ENCODE data around the gene TRAF3IP1. TPM values are rescaled to one million over a fixed set of nuclear protein-coding genes. Genes with fewer than 3 reads are reported as not detected.

Gene TRAF3IP1
- total and polyA plus RNA-seq, 2 of the 13 experiments (the other 11 are each of a cell fraction or from before 2014, with no cell fraction given), result 4.1 to 12.9 TPM

DNA sequence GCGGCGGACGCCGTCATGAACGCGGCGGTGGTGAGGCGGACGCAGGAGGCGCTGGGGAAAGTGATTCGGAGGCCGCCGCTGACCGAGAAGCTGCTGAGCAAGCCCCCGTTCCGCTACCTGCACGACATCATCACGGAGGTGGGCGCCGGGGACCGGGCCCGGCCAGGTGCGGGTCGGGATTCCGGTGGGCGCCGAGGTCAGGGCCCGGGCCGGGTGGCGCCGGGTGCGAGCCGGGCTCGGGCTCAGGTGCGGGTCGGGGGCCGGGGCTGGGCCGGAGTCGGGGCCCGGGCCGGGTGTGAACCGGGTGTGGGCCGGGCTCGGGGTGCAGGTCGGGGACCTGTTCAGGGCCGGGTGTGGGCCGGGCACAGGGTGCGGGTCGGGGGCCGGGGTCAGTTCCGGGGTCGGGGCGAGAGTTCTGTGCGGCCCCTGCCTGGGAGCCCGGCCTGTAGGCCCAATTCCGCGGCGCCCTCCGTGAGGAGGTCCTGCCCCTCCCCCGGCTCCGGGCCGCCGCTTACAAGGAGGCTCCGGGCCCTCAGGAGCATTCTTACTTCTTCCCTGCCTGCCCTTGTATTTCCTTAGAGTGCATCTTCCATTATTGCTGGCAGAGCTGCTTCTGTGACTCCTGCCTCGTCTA lies 447 bp downstream of the TRAF3IP1 start (continued):
- TF ChIP-seq RAD21 (CRISPR knock-in tag; IDR thresholded peaks at IDR 0.05) (0 out of 2 replicates have a peak, but pooled peaks have one; percentile 6), CHCHD3 (CRISPR knock-in tag; IDR thresholded peaks at IDR 0.05) (peak; percentile 50; the same call in 1 of the 2 replicates), ZMAT3 (CRISPR knock-in tag; conservative IDR thresholded peaks at IDR 0.05) (no peak), ZNF432 (CRISPR knock-in tag; IDR thresholded peaks at IDR 0.05; ENCODE audit: borderline replicate concordance) (no peak), ZNF446 (CRISPR knock-in tag; IDR thresholded peaks at IDR 0.05) (peak; percentile 78), IKZF4 (CRISPR knock-in tag; IDR thresholded peaks at IDR 0.05; ENCODE audit: borderline replicate concordance, low read depth, not compliant biosample characterization) (peak; percentile 55), REXO4 (CRISPR knock-in tag; IDR thresholded peaks at IDR 0.05; ENCODE audit: borderline replicate concordance) (no peak), RBFOX2 (IDR thresholded peaks at IDR 0.05; ENCODE audit: low read depth, low read length) (peak; percentile 10; the same call in 1 of the 2 replicates), ZNF7 (CRISPR knock-in tag; IDR thresholded peaks at IDR 0.05) (no peak), MAFF (IDR thresholded peaks at IDR 0.05; ENCODE audit: low read depth, low read length) (no peak), GPN1 (CRISPR knock-in tag; IDR thresholded peaks at IDR 0.05; ENCODE audit: borderline replicate concordance) (no peak), AHR (CRISPR knock-in tag; IDR thresholded peaks at IDR 0.05) (no peak), ZSCAN29 (CRISPR knock-in tag; conservative IDR thresholded peaks at IDR 0.05) (no peak), PTBP1 (IDR thresholded peaks at IDR 0.05; ENCODE audit: low read depth, low read length, poor library complexity, severe bottlenecking) (no peak), ZNF430 (CRISPR knock-in tag; IDR thresholded peaks at IDR 0.05) (no peak), ZNF484 (CRISPR knock-in tag; IDR thresholded peaks at IDR 0.05; ENCODE audit: borderline replicate concordance, low read depth) (no peak), ZNF891 (CRISPR knock-in tag; IDR thresholded peaks at IDR 0.05) (no peak), SMARCE1 (IDR thresholded peaks at IDR 0.05; ENCODE audit: borderline replicate concordance) (no peak), TBP (CRISPR knock-in tag; IDR thresholded peaks at IDR 0.05) (0 out of 2 replicates have a peak, but pooled peaks have one; percentile 8)
- TF ChIP-seq, protein P1, sequence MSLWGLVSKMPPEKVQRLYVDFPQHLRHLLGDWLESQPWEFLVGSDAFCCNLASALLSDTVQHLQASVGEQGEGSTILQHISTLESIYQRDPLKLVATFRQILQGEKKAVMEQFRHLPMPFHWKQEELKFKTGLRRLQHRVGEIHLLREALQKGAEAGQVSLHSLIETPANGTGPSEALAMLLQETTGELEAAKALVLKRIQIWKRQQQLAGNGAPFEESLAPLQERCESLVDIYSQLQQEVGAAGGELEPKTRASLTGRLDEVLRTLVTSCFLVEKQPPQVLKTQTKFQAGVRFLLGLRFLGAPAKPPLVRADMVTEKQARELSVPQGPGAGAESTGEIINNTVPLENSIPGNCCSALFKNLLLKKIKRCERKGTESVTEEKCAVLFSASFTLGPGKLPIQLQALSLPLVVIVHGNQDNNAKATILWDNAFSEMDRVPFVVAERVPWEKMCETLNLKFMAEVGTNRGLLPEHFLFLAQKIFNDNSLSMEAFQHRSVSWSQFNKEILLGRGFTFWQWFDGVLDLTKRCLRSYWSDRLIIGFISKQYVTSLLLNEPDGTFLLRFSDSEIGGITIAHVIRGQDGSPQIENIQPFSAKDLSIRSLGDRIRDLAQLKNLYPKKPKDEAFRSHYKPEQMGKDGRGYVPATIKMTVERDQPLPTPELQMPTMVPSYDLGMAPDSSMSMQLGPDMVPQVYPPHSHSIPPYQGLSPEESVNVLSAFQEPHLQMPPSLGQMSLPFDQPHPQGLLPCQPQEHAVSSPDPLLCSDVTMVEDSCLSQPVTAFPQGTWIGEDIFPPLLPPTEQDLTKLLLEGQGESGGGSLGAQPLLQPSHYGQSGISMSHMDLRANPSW (CRISPR knock-in tag; IDR thresholded peaks at IDR 0.05; ENCODE audit: borderline replicate concordance), result no peak
- TF ChIP-seq, protein P2, sequence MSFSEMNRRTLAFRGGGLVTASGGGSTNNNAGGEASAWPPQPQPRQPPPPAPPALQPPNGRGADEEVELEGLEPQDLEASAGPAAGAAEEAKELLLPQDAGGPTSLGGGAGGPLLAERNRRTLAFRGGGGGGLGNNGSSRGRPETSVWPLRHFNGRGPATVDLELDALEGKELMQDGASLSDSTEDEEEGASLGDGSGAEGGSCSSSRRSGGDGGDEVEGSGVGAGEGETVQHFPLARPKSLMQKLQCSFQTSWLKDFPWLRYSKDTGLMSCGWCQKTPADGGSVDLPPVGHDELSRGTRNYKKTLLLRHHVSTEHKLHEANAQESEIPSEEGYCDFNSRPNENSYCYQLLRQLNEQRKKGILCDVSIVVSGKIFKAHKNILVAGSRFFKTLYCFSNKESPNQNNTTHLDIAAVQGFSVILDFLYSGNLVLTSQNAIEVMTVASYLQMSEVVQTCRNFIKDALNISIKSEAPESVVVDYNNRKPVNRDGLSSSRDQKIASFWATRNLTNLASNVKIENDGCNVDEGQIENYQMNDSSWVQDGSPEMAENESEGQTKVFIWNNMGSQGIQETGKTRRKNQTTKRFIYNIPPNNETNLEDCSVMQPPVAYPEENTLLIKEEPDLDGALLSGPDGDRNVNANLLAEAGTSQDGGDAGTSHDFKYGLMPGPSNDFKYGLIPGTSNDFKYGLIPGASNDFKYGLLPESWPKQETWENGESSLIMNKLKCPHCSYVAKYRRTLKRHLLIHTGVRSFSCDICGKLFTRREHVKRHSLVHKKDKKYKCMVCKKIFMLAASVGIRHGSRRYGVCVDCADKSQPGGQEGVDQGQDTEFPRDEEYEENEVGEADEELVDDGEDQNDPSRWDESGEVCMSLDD (CRISPR knock-in tag; IDR thresholded peaks at IDR 0.05; ENCODE audit: borderline replicate concordance), result no peak
- TF ChIP-seq, protein P3, sequence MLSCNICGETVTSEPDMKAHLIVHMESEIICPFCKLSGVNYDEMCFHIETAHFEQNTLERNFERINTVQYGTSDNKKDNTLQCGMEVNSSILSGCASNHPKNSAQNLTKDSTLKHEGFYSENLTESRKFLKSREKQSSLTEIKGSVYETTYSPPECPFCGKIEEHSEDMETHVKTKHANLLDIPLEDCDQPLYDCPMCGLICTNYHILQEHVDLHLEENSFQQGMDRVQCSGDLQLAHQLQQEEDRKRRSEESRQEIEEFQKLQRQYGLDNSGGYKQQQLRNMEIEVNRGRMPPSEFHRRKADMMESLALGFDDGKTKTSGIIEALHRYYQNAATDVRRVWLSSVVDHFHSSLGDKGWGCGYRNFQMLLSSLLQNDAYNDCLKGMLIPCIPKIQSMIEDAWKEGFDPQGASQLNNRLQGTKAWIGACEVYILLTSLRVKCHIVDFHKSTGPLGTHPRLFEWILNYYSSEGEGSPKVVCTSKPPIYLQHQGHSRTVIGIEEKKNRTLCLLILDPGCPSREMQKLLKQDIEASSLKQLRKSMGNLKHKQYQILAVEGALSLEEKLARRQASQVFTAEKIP (CRISPR knock-in tag; IDR thresholded peaks at IDR 0.05; ENCODE audit: borderline replicate concordance), result no peak
- TF ChIP-seq, protein P4, sequence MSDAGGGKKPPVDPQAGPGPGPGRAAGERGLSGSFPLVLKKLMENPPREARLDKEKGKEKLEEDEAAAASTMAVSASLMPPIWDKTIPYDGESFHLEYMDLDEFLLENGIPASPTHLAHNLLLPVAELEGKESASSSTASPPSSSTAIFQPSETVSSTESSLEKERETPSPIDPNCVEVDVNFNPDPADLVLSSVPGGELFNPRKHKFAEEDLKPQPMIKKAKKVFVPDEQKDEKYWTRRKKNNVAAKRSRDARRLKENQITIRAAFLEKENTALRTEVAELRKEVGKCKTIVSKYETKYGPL (CRISPR knock-in tag; IDR thresholded peaks at IDR 0.05), result no peak
